Cardiac septum (tissue), 1 donor: ENCODE results near the gene LSM4. TPM values are rescaled to one million over a fixed set of nuclear protein-coding genes. Genes with fewer than 3 reads are reported as not detected.

Source experiments
- DNase-seq: peaks from one replicate; pipeline ENCODE4 v3.0.0-alpha.2; 2020; ENCODE audit warnings: low spot score
- intact Hi-C: fragments of 100-400 bp; cut with DNase I; formaldehyde crosslinking; loops from one replicate; pipeline ENCODE4 v1.14.0; 2022
- total RNA-seq: library from RNA; stranded (reverse); fragmentation: NEBNext Ultra II Directional; extraction: Animal tissue kit (Norgen Biotek cat#: 25700); gene quantifications from one replicate; pipeline ENCODE4 v1.2.1, GENCODE V29; 2021
- donor health status: DM: no; HTN: no; CAD: no.

Gene LSM4
- total RNA-seq, 1 donor from 2014 or later = 83.8 TPM

- intact Hi-C loops = no loop called here
- no peak for DNase-seq
Measured at GRCh38 chr19:18299654-18300053, 23.2 kb downstream of the LSM4 start.

DNA sequence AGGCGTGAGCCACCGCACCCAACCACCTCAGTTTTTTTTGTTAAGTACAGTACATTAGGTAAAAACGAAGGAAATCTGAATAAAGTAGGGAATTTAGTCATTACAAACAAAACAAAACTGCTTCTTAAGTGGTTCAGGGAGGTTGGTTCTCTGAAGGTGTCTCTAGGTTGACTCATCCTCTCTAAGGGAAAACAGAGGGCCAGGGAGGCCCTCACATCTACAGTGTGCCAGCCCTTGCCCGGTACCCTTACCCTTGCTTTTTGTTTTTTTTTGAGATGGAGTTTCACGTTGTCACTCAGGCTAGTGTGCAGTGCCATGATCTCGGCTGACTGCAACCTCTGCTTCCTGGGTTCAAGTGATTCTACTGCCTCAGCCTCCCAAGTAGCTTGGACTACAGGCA lies 24.3 kb downstream of the LSM4 start:
- intact Hi-C loops = no loop called here
- no peak for DNase-seq

- intact Hi-C loops = no loop called here
- no peak for DNase-seq
Measured at GRCh38 chr19:18297308-18297707, 25.6 kb downstream of the LSM4 start.

DNA sequence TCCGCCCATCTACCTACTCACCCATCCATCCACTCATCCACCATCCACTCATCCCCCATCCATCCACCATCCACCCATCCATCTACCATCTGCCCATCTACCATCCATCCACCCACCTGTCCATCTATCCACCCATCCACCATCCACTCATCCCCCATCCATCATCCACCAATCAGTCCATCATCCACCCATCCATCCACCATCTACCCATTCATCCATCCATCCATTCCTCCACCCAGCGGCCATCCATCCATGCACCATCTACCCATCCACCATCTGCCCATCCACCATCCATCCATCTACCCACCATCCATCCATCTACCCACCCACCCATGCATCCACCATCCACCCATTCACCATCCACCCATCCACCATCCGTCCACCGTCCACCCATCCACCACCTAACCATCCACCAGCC lies 27.8 kb downstream of the LSM4 start:
- intact Hi-C loops = no loop called here
- DNase-seq = no peak

DNA sequence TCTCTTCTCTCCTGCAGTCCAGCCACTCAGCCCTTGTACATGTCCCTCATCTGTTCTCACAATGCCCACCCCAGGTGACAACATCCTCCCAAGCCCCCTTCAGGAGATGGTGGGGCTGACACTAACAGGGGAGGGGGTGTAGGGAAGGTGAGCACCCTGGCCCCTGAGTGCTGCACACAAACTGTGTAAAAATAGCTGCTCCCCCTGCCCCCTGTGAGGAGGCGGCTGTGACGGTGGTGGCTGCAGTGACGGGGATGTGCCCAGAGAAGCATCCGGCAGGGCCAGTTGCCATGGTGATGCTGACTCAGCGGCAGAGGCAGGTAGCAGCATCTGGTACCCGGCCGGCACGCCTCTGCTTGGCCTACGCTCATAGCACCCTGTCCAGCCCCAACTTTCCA lies 28.4 kb downstream of the LSM4 start:
- no peak for DNase-seq
- intact Hi-C loops = no loop called here

GRCh38 chr19:18293642-18294466 lies 29.0 kb downstream of the LSM4 start:
- intact Hi-C loops = no loop called here
- no peak for DNase-seq

- intact Hi-C loops = no loop called here
- DNase-seq = peak; percentile 89
Measured at GRCh38 chr19:18292810-18293641, 29.9 kb downstream of the LSM4 start.

DNA sequence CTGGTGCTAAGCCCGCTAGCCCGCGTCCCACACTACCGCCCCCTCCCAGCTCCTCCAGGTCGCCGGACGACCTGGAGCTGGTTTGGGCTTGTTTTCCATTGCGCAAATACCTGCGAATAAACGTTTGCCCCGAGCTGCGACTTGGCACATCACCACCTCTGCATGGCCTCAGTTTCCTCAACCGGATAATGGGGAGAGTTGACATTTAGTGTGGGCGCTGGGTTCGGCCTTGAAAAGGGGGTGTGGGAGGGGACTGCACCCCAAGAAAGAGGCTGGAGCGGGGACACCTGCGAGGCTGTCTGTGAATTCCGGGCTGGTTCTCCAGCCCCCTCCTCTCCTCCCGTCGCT lies 30.4 kb downstream of the LSM4 start:
- DNase-seq = no peak
- intact Hi-C loops = no loop called here

GRCh38 chr19:18291590-18292461 lies 31.1 kb downstream of the LSM4 start:
- intact Hi-C loops = no loop called here
- DNase-seq = peak; percentile 94

GRCh38 chr19:18291019-18291524 lies 31.8 kb downstream of the LSM4 start:
- intact Hi-C loops = no loop called here
- DNase-seq = no peak

- intact Hi-C loops = no loop called here
- DNase-seq = no peak
Measured at GRCh38 chr19:18290302-18291018, 32.4 kb downstream of the LSM4 start.

DNA sequence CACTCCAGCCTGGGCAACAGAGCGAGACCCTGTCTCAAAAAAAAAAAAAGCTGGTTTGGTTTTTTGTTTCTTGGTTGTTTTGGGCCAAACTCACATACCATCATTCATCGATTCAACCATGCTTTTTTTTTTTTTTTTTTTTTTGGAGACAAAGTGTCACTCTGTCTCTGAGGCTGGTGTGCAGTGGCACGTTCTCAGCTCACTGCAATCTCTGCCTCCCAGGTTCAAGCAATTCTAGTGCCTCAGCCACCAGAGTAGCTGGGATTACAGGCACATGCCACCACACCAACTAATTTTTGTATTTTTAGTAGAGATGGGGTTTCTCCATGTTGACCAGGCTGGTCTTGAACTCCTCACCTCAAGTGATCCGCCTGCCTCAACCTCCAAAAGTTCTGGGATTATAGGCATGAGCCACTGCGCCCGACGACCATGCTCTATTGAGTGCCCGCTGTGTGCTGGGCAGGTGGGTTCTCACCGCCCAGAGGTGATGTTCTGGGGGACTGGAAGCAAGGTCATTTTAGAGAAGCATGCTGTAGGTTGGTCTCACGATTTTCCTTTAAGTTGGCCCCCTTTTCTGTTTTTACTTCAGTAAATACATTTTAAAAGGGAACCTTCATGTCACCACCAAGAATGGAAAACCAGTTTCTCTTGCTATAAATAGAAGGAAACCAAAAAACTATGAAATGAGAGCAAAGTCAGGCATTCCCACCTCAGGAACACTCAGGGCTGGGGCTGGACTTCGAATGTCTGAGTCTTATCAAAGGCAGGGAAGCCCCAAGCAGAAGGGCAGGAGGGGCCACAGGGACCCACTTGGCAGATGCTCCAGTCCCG lies 33.2 kb downstream of the LSM4 start:
- DNase-seq = no peak
- intact Hi-C loops = no loop called here

DNA sequence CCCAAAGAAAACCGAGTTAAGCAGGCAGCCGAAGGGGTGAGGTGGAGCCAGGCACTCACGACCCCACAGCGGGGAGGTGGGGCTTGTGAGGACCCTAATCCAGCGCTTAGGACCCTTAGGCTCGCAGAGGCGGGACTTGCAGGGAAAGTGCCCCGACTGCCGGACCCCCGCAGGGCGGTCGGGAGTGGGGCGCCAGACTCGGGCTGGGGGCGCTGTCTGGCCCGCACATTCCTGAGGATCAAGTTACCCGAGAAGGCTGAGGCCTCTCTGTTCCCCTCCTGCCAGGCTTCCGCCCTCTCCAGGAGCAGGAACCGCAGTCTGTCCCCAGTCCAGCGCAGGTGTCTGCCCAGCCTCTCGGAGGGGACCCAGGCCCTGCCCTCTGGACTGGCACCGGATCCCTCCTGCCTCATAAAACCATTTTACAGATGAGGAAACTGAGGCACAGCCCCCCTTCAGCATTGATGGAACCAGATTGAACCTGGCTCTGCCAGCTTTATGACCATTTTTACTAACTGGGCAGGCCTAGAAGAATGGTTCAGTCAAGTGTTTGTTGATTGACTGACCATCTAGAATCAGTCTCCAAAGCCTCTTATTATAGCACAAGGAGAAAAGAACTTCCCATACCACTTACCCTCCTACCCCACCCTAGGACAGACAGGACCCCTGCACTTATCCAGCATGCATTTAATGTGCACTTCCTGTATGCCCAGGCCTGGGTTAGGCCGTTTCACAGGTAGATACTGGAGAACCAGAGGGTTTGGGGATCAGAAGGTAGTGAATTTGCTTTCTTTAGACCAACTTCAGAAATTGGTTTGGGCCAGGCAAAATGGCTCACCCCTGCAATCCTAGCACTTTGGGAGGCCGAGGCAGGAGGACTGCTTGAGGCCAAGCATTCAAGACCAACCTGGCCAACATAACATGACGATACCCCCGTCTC lies 34.8 kb downstream of the LSM4 start:
- intact Hi-C loops = no loop called here
- no peak for DNase-seq

GRCh38 chr19:18286973-18287635 lies 35.8 kb downstream of the LSM4 start:
- DNase-seq = no peak
- intact Hi-C loops = no loop called here

- no peak for DNase-seq
- intact Hi-C loops = no loop called here
Measured at GRCh38 chr19:18284712-18285360, 38.0 kb downstream of the LSM4 start.

- intact Hi-C loops = no loop called here
- DNase-seq = no peak
Measured at GRCh38 chr19:18283338-18283737, 39.5 kb downstream of the LSM4 start.
